Neutrophil (primary cell): ENCODE data around the gene ZNF10.

Experiments used
- H3K27ac ChIP-seq: fragments of 200-600 bp; sonication (generic); 2 replicates; pipeline ENCODE4 v1.5.1; 2016; ENCODE audit warnings: mild to moderate bottlenecking, moderate library complexity
- H3K27me3 ChIP-seq: fragments of 200-600 bp; sonication (generic); 2 replicates; pipeline ENCODE4 v1.6.0; 2016; ENCODE audit warnings: mild to moderate bottlenecking
- H3K36me3 ChIP-seq: fragments of 200-600 bp; sonication (generic); 2 replicates; pipeline ENCODE4 v1.5.1; 2017
- H3K4me1 ChIP-seq, 2 experiments: fragments of 200-600 bp in 1 of 2; sonication (generic) in 1 of 2; 1 replicate in 1 of 2; 2 replicates in 1 of 2; pipeline versions ENCODE4 v1.5.1 to v1.6.1; 2013 to 2016; ENCODE audit warnings: low read depth in 1 of 2, low read length in 1 of 2, mild to moderate bottlenecking in 1 of 2, moderate library complexity in 1 of 2; ENCODE audit not compliant: control insufficient read depth in 1 of 2, insufficient read depth in 1 of 2
- H3K4me3 ChIP-seq, 2 experiments: fragments of 200-600 bp in 1 of 2; sonication (generic) in 1 of 2; 1 replicate in 1 of 2; 2 replicates in 1 of 2; pipeline ENCODE4 v1.5.1; 2013 to 2016; ENCODE audit warnings: low read depth in 1 of 2, low read length in 1 of 2, mild to moderate bottlenecking in 1 of 2, moderate library complexity in 1 of 2
- H3K9me3 ChIP-seq: fragments of 200-600 bp; sonication (generic); 2 replicates; pipeline ENCODE4 v1.5.1; 2016
- CTCF ChIP-seq: fragments of 200-600 bp; sonication (generic); IDR thresholded peaks from 2 replicates; pipeline ENCODE4 v1.5.1; 2016; ENCODE audit warnings: antibody characterized with exemption

ZNF10 gene

GRCh38 chr12:133130038-133130807 lies at the start of gene ZNF10, which contains the start of gene ZNF891:
TSS of gene ZNF10 (plus strand) at chr12:133130627. CDS start at chr12:133144493, 13,866 bp downstream.
TSS of gene ZNF891 (minus strand) at chr12:133130274. CDS start at chr12:133121918, 8,356 bp downstream.
- TF ChIP-seq CTCF = peak; percentile 33
- Histone ChIP-seq H3K4me3 (peak within 1 kb of the TSS; percentile 75 to 95), H3K4me1 (peaks cover 14 to 22% of the 10 kb centered on the region in 2 experiments), H3K27me3 (no peaks in the 10 kb centered on the region), H3K36me3 (no peaks in the 10 kb centered on the region), H3K9me3 (peaks cover 21% of the 10 kb centered on the region), H3K27ac (peak within 1 kb of the TSS; percentile 97)

GRCh38 chr12:133081159-133081780 lies 49.2 kb upstream of the ZNF10 start:
- TF ChIP-seq CTCF = no peak
- Histone ChIP-seq H3K4me3 (peak overlapping the region; percentile 89 to 98), H3K27ac (peak overlapping the region; percentile 90), H3K36me3 (peaks cover 29% of the 10 kb centered on the region), H3K9me3 (peaks cover 49% of the 10 kb centered on the region), H3K4me1 (peaks cover 13 to 18% of the 10 kb centered on the region in 2 experiments), H3K27me3 (no peaks in the 10 kb centered on the region)

GRCh38 chr12:133083345-133083744 lies 47.1 kb upstream of the ZNF10 start:
- TF ChIP-seq CTCF = no peak
- H3K27me3 ChIP-seq = no peaks in the 10 kb centered on the region
- H3K4me1 ChIP-seq = peaks cover 13 to 18% of the 10 kb centered on the region in 2 experiments
- no peak overlapping the region for H3K4me3 ChIP-seq
- H3K27ac ChIP-seq = no peak overlapping the region
- H3K36me3 ChIP-seq = peaks cover 32% of the 10 kb centered on the region
- peaks cover 38% of the 10 kb centered on the region for H3K9me3 ChIP-seq

GRCh38 chr12:133105620-133106019 lies 24.8 kb upstream of the ZNF10 start:
- Histone ChIP-seq H3K4me1 (no peaks in the 10 kb centered on the region), H3K4me3 (no peak overlapping the region), H3K9me3 (peaks cover 94% of the 10 kb centered on the region), H3K36me3 (peaks cover 19% of the 10 kb centered on the region), H3K27ac (no peak overlapping the region), H3K27me3 (no peaks in the 10 kb centered on the region)
- no peak for TF ChIP-seq CTCF

GRCh38 chr12:133106253-133106652 lies 24.2 kb upstream of the ZNF10 start:
- Histone ChIP-seq H3K4me1 (no peaks in the 10 kb centered on the region), H3K9me3 (peaks cover 89% of the 10 kb centered on the region), H3K27ac (no peak overlapping the region), H3K36me3 (peaks cover 18% of the 10 kb centered on the region), H3K4me3 (no peak overlapping the region), H3K27me3 (no peaks in the 10 kb centered on the region)
- no peak for TF ChIP-seq CTCF
